Calu3 (cell line): ENCODE data around the gene CCDC85C. TPM values are rescaled to one million over a fixed set of nuclear protein-coding genes. Genes with fewer than 3 reads are reported as not detected.

Source experiments
- BruUV-seq: library from RNA; stranded (reverse); fragments of 400-500 nt; replicated peaks from 2 replicates; lab custom pipeline; 2021; lab: Mats Ljungman, UMichigan
- CTCF ChIA-PET: fragments of 300-600 bp; sonication (Branson Sonifier 250); formaldehyde crosslinking; loops from one replicate; lab custom pipeline; 2022; ENCODE audit warnings: antibody characterized with exemption; lab: Charles Lee
- DNase-seq: peaks from one replicate; pipeline ENCODE4 v3.0.0; 2022
- H3K27ac Mint-ChIP-seq: one replicate; pipeline ENCODE4 v1.8.0; 2022; ENCODE audit warnings: mixed read lengths; ENCODE audit not compliant: unreplicated experiment
- H3K27me3 Mint-ChIP-seq: one replicate; pipeline ENCODE4 v1.8.0; 2022; ENCODE audit warnings: mixed read lengths; ENCODE audit not compliant: unreplicated experiment
- H3K36me3 Mint-ChIP-seq: one replicate; pipeline ENCODE4 v1.8.0; 2022; ENCODE audit warnings: mild to moderate bottlenecking, moderate library complexity, mixed read lengths; ENCODE audit not compliant: insufficient read depth, unreplicated experiment
- H3K4me1 Mint-ChIP-seq: one replicate; pipeline ENCODE4 v1.8.0; 2022; ENCODE audit warnings: mild to moderate bottlenecking, low read depth, mixed read lengths; ENCODE audit not compliant: unreplicated experiment
- H3K4me3 Mint-ChIP-seq: one replicate; pipeline ENCODE4 v1.8.0; 2022; ENCODE audit warnings: mild to moderate bottlenecking, low read depth, moderate library complexity, mixed read lengths; ENCODE audit not compliant: unreplicated experiment
- H3K9me3 Mint-ChIP-seq: one replicate; pipeline ENCODE4 v1.8.0; 2022; ENCODE audit warnings: low read depth, mixed read lengths; ENCODE audit not compliant: unreplicated experiment
- intact Hi-C: fragments of 100-400 bp; cut with micrococcal nuclease; formaldehyde crosslinking; loops from one replicate; pipeline ENCODE4 v1.10.0; 2022; ENCODE audit not compliant: unreplicated experiment
- total RNA-seq: library from RNA; stranded (reverse); gene quantifications from 2 replicates; pipeline ENCODE4 v1.2.3, GENCODE V29; 2022
- TF ChIP-seq, protein P1 (sequence below): fragments of 200-600 bp; IDR thresholded peaks from one replicate; pipeline ENCODE4 v1.8.0; 2022; ENCODE audit warnings: antibody characterized with exemption; ENCODE audit not compliant: unreplicated experiment

Gene CCDC85C
- total RNA-seq, 1 experiment from 2014 or later: 45.1 TPM

- Mint-ChIP-seq H3K4me1 (peaks cover 36% of the 10 kb centered on the region), H3K9me3 (no peaks in the 10 kb centered on the region), H3K4me3 (no peak overlapping the region), H3K27ac (no peak overlapping the region), H3K27me3 (no peaks in the 10 kb centered on the region), H3K36me3 (no peaks in the 10 kb centered on the region)
- no TSS peak for BruUV-seq
- CTCF ChIA-PET: no interaction called here
- DNase-seq: no peak
- intact Hi-C loops: no loop called here
- TF ChIP-seq, protein P1, sequence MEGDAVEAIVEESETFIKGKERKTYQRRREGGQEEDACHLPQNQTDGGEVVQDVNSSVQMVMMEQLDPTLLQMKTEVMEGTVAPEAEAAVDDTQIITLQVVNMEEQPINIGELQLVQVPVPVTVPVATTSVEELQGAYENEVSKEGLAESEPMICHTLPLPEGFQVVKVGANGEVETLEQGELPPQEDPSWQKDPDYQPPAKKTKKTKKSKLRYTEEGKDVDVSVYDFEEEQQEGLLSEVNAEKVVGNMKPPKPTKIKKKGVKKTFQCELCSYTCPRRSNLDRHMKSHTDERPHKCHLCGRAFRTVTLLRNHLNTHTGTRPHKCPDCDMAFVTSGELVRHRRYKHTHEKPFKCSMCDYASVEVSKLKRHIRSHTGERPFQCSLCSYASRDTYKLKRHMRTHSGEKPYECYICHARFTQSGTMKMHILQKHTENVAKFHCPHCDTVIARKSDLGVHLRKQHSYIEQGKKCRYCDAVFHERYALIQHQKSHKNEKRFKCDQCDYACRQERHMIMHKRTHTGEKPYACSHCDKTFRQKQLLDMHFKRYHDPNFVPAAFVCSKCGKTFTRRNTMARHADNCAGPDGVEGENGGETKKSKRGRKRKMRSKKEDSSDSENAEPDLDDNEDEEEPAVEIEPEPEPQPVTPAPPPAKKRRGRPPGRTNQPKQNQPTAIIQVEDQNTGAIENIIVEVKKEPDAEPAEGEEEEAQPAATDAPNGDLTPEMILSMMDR: no peak
Measured at GRCh38 chr14:99465288-99465687, 138.7 kb downstream of the CCDC85C start.

DNA sequence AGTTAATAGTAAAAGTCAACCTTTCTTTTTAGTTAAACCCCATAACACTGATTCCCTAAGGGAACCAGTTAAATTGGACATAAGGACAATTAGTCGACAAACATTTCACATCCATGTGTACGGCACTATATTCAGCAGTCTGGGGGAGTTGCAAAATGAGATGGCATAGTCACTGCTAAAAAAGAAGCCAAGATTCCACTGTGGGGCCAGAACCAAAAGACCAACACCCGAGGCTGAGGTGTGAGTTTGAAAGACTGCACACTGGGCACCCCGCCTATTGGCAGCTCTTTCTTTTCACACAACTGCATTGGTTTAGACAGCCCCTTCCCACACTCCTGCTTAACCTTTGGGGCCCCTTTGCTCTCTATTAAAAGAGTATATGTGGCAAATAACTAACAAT is 140.0 kb downstream of the CCDC85C start:
- peaks cover 36% of the 10 kb centered on the region for H3K4me1 Mint-ChIP-seq
- TF ChIP-seq, protein P1: no peak
- no peak overlapping the region for H3K4me3 Mint-ChIP-seq
- intact Hi-C loops: no loop called here
- no peaks in the 10 kb centered on the region for H3K9me3 Mint-ChIP-seq
- no peak overlapping the region for H3K27ac Mint-ChIP-seq
- DNase-seq: no peak
- peaks cover 6% of the 10 kb centered on the region for H3K36me3 Mint-ChIP-seq
- BruUV-seq: no TSS peak
- CTCF ChIA-PET: interaction anchor here (0.6 kb wide), 1 partner anchor 18 kb away, joined by 3 read pairs; no protein-coding TSS in a partner anchor
- H3K27me3 Mint-ChIP-seq: no peaks in the 10 kb centered on the region

GRCh38 chr14:99462210-99462609 is 141.8 kb downstream of the CCDC85C start:
- DNase-seq: no peak
- CTCF ChIA-PET: interaction anchor here (0.6 kb wide), 1 partner anchor 222 kb away, joined by 5 read pairs; no protein-coding TSS in a partner anchor
- intact Hi-C loops: no loop called here

GRCh38 chr14:99461411-99462085 is 142.5 kb downstream of the CCDC85C start:
- BruUV-seq: no TSS peak
- Mint-ChIP-seq H3K4me1 (peaks cover 21% of the 10 kb centered on the region), H3K27me3 (no peaks in the 10 kb centered on the region), H3K36me3 (peaks cover 6% of the 10 kb centered on the region), H3K9me3 (no peaks in the 10 kb centered on the region), H3K4me3 (no peak overlapping the region), H3K27ac (no peak overlapping the region)
- CTCF ChIA-PET: interaction anchor here (0.6 kb wide), 1 partner anchor 222 kb away, joined by 5 read pairs; no protein-coding TSS in a partner anchor
- intact Hi-C loops: no loop called here
- TF ChIP-seq, protein P1: no peak
- no peak for DNase-seq

More at GRCh38 chr14:99462210-99462609, 141.8 kb downstream of the CCDC85C start:
- H3K4me1 Mint-ChIP-seq: peaks cover 21% of the 10 kb centered on the region
- BruUV-seq: no TSS peak
- TF ChIP-seq, protein P1: no peak
- H3K9me3 Mint-ChIP-seq: no peaks in the 10 kb centered on the region
- no peak overlapping the region for H3K27ac Mint-ChIP-seq
- no peaks in the 10 kb centered on the region for H3K27me3 Mint-ChIP-seq
- no peak overlapping the region for H3K4me3 Mint-ChIP-seq
- peaks cover 6% of the 10 kb centered on the region for H3K36me3 Mint-ChIP-seq
